Stimulated activated CD4-positive, alpha-beta T cell treated with anti-CD3 and anti-CD28 coated beads, TNF-alpha, amount 100 ng/mL, for 4 hours (primary cell): ENCODE results near the gene UGT1A4.
"Not testable (repeated sequence)": the region's sequence is repeated elsewhere in the genome, so short reads cannot be mapped to it uniquely, and the experiment has no call there.

Source experiments
- DNase-seq, 3 experiments: peaks; one replicate each; pipeline ENCODE4 v3.0.0-alpha.2; 2020; ENCODE audit warnings: low read depth in 3 of 3

Gene UGT1A4

DNA sequence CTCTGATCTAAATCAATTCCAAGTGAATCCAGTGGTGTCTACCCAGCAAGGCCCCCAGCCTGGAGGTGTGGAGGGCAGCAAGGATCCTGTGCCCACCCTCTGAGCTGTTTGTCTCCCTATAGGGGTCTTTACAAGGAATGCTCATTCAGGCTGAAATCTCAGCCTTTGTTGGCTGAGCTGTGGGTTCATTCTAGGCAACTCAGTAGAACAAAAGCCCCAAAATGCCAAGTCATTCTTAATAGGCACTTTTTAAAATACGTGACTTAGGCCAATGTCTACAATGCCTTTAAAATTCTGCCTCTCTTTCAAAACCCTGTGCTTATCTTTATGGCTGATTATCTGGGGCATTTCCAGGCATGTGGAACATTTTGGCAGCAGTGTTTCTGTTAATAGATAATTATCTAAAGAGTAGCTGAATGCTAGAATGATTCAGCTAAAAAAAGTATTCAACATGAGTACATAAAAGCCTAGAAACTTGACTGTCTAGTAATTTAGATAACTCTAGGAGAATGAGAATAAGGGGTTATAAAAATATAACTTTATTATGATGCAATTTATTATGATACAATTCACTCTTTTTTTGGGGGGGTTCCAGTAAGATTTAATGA is 18.4 kb upstream of the UGT1A4 start:
- no peak for DNase-seq

DNA sequence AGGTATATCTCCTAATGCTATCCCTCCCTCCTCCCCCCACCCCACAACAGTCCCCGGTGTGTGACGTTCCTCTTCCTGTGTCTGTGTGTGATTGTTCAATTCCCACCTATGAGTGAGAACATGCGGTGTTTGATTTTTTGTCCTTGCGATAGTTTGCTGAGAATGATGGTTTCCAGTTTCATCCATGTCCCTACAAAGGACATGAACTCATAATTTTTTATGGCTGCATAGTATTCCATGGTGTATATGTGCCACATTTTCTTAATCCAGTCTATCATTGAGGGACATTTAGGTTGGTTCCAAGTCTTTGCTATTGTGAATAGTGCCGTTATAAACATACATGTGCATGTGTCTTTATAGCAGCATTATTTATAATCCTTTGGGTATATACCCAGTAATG is 17.7 kb upstream of the UGT1A4 start:
- DNase-seq: not testable (repeated sequence)

GRCh38 chr2:233702238-233702637 is 16.3 kb upstream of the UGT1A4 start:
- DNase-seq: no peak

DNA sequence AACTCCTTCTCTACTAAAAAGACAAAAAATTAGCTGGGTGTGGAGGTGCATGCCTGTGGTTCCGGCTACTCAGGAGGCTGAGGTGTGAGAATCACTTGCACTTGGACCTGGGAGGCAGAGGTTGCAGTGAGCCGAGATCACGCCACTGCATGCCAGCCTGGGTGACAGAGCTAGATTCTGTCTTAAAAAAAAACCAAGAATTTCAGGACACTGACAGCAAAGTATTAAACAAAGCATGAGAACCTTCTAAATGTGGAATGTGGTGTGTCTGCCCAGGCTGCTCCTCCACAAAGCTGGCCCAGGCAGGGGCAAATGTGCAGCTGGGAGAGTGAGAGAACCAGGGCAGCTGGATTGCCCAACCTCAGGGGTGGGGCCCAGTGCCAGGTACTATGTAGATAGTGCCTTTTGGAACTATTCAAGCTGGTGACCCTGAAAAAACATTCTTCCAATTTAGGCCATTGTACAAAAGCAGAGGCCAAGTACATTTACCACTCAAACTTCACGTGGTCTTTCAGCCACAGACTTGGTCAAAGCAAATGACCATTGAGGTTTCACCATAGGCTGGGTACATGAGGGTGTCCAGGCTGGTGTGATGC is 12.5 kb upstream of the UGT1A4 start:
- no peak for DNase-seq

- no peak for DNase-seq
Measured at GRCh38 chr2:233706720-233707119, 11.8 kb upstream of the UGT1A4 start.

DNA sequence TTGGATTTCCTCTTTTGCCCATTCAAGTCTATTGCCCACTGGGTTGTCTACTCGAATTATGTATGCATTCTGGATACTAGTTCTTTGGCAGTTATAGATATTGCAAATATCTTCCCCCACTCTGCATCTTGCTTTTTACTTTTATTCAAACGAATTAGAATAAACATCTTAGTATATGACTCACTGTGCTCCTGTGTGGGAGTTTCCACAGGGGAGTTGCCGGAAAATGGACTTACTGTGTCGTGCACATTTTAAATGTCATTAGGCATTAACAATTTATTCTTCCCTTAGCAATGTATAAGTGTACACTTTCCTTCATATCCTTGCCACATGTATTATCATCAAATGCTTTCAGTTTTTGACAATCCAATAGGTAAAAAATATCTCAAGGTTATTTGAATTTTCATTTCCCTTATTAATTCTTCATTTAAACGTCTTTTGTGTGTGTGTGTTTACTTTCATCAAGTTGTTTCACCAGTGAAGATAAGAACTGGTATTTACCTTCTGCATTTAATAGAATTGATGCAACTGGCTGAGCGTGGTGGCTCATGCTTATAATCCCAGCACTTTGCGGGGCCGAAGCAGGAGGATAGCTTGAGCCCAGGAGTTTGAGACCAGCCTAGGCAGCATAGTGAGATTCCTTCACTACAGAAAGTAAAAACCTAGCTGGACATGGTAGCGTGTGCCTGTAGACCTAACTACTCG is 10.4 kb upstream of the UGT1A4 start:
- no peak for DNase-seq

GRCh38 chr2:233708942-233709341 is 9.6 kb upstream of the UGT1A4 start:
- no peak for DNase-seq

GRCh38 chr2:233711312-233712008 is 7.1 kb upstream of the UGT1A4 start:
- DNase-seq: peak; percentile 32 to 41 (median 37)

DNA sequence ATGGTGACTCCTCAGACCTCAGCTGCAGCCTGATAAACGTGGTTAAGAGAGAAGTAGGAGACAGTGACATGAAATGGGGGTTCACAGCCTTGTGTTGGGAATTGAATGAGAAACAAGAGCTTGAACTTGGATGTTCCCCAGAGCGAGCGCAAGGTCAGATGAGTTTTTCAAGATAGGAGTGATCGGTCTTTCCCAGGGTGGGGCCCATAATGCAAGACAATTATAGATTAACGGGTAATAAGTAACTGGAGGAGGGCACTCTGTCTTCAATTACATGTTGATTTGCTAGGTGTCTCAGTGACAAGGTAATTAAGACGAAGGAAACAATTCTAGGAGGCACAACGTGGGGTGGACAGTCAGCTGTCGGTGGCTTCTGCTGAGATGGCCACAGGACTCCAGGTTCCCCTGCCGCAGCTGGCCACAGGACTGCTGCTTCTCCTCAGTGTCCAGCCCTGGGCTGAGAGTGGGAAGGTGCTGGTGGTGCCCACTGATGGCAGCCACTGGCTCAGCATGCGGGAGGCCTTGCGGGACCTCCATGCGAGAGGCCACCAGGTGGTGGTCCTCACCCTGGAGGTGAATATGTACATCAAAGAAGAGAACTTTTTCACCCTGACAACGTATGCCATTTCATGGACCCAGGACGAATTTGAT is 5.8 kb upstream of the UGT1A4 start, which contains the start of gene UGT1A5:
Gene UGT1A5, plus strand, starts transcription at position 297 of the 651 bp plus-strand sequence. Its CDS starts 85 bp downstream, at position 382.
- DNase-seq: no peak

DNA sequence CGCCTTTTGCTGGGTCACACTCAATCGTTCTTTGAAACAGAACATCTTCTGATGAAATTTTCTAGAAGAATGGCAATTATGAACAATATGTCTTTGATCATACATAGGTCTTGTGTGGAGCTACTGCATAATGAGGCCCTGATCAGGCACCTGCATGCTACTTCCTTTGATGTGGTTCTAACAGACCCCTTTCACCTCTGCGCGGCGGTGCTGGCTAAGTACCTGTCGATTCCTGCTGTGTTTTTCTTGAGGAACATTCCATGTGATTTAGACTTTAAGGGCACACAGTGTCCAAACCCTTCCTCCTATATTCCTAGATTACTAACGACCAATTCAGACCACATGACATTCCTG is 5.3 kb upstream of the UGT1A4 start:
- DNase-seq: no peak

- no peak for DNase-seq
Measured at GRCh38 chr2:233714121-233714520, 4.4 kb upstream of the UGT1A4 start.

- DNase-seq: no peak
Measured at GRCh38 chr2:233728723-233729301, 10.3 kb downstream of the UGT1A4 start, which contains the start of gene UGT1A3. UGT1A3 (plus strand) TSS chr2:233729042; CDS start chr2:233729127, 85 bp downstream.

DNA sequence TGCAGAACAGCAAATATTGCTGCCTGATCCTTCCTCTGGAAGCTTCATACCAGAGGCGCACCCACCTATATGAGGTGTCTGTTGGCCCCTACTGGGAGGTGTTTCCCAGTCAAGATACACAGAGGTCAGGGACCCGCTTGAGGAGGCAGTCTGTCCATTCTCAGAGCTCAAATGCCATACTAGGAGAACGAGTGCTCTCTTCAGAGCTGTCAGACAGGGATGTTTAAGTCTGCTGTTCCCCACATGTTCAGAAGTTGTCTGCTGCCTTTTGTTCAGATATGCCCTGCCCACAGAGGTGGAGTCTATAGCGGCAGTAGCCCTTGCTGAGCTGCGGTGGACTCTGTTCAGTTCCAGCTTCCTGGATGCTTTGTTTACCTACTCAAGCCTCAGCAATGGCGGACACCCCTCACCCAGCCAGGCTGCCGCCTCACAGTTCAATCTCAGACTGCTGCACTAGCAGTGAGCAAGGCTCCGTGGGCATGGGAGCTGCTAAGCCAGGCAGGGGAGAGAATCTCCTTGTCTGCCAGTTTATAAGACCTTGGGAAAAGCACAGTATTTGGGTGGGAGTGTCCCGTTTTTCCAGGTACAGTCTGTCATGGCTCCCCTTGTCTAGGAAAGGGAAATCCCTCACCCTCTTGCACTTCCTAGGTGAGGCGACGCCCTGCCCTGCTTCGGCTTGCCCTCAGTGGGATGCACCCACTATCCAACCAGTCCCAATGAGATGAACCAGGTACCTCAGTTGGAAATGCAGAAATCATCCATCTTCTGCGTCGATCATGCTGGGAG is 18.5 kb downstream of the UGT1A4 start:
- DNase-seq: not testable (repeated sequence)

DNA sequence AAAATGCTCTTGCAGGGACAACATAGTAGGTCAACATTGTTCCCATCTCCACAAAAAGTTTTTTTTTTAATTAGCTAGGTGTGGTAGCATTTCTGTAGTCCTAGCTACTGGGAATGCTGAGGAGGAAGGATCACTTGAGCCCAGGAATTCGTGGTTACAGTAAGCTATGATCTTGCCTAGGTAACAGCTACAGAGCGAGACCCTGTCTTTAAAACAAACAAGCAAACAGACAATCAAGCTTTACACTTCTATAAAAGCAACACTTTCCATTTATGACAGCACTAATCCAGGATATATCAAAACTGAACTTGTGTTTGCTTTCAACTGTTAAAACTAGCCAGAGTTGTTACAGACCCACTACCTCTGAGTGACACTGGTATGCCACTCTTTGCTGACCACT is 22.3 kb downstream of the UGT1A4 start:
- DNase-seq: no peak

DNA sequence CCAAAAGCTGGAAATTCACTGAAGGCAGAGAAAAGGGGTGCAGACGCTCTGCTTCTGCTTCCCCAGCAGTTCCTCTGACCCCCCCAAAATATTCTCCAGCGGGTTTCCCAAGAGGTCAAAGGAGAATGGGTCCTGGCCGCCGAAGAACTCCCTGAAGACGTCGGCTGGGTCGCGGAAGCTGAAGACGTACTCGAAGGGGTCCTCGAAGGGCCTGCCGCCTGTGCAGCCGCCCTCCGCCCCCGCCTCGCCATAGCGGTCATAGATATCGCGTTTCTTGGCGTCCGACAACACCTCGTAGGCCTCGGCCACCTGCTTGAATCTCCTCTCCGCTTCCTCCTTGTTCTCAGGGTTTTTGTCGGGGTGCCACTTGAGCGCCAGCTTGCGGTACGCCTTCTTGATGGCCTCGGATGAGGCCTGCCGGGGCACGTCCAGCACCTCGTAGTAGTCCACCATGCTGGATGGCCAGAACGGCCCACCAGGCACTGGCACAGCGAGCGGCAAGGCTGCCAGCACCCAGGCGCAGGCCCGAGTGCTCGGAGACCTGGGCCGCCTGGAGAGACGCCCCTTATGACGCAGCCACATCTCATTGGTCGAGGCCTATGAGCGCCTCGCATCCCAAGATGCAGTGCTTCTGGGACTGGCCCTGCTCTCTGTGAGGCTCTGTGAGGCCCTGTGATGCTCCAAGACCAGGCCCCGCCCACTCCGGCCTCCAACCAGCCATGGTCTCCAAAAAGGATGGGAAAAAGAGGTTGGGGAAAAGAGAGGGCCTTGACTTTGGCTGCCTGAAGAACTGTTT is 25.1 kb downstream of the UGT1A4 start:
- DNase-seq: no peak

DNA sequence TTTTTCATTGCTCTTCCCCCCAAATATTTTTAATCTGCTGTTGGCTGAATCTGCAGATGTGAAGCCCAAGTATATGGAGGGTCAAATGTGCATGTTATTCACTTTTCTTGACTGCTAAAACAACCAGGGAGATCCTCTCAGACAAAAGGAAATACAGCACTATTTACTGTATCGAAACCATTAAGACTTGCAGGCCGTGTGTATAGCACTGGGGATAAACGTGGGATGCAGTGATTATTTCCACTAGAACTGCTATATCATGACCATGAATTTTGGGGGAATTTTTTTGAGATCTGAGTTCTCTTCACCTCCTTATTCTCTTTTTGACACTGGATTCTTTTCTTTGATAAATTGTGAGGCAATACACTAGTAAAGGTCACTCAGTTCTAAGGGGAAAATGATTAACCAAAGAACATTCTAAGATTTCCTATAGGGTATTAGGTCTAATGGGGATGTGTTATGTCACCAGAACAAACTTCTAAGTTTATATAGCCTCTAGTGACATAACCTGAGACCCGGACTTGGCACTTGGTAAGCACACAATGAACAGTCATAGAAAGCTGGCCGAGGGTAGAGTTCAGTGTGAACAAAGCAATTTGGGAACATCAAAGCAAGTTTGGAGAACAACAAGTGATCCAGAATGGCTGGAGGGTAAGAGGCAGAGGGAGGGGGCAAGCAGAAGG is 26.7 kb downstream of the UGT1A4 start:
- no peak for DNase-seq

- DNase-seq: not testable (repeated sequence)
Measured at GRCh38 chr2:233745838-233746237, 27.3 kb downstream of the UGT1A4 start.

DNA sequence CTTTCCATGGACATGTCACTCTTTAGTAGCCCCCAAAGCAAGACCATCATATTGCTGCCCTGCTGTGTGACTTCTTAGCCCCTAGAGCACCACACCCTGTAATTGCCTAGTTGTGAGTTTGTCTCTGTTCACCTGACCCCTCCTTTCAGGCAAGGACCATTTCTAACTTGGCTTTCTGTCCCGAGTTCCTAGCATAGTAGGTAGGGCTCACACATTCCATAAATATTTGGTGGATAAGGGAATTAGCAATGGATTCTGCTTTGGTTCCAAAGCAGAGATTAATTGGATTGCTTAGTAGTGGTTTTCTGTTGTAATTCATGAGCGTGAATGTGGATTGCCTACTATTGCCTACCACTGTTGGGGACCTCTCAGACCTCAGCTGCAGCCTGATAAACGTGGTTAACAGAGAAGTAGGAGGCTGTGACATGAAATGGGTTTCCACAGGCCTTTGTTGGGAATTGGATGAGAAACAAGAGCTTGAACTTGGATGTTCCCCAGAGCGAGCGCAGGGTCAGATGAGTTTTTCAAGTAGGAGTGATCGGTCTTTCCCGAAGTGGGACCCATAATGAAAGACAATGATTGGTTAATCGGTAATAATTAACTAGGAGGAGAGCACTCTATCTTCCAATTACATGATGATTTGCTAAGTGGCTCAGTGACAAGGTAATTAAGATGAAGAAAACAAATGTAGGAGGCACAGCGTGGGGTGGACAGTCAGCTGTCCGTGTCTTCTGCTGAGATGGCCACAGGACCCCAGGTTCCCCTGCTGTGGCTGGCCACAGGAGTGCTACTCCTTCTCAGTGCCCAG is 28.1 kb downstream of the UGT1A4 start:
- DNase-seq: no peak

GRCh38 chr2:233747283-233747544 is 28.7 kb downstream of the UGT1A4 start:
- DNase-seq: no peak
